A549 (cell line): ENCODE measurements around the gene ALDH1A1.

ENCODE experiments used
- CTCF ChIP-seq: fragments of >200 bp; sonication (Bioruptor Twin); formaldehyde crosslinking; IDR thresholded peaks from 3 replicates; pipeline ENCODE4 v1.5.1; 2016
- POLR2A ChIP-seq: IDR thresholded peaks from 2 replicates; pipeline ENCODE4 v1.6.1; 2012; ENCODE audit warnings: mild to moderate bottlenecking, low read length
- RAD21 ChIP-seq, 2 experiments: fragments of >200 bp in 1 of 2; sonication (Bioruptor Twin) in 1 of 2; formaldehyde crosslinking in 1 of 2; IDR thresholded peaks in 1 of 2; conservative IDR thresholded peaks in 1 of 2; 2 replicates in 1 of 2; 3 replicates in 1 of 2; pipeline ENCODE4 v1.6.1; 2012 to 2018; ENCODE audit warnings: inconsistent platforms in 1 of 2
- USF2 ChIP-seq: fragments of 450-650 bp; IDR thresholded peaks from 2 replicates; pipeline ENCODE4 v1.6.1; 2014; ENCODE audit warnings: antibody characterized with exemption

- TF ChIP-seq CTCF (no peak), POLR2A (no peak), RAD21 (conservative IDR thresholded peaks at IDR 0.05 in 1 of 2, IDR thresholded peaks at IDR 0.05 in 1 of 2) (no peak; a peak in 1 of 5 replicates), USF2 (no peak)
Measured at GRCh38 chr9:72947984-72948465, 4.8 kb downstream of the ALDH1A1 start.
